Tibial nerve (tissue), 4 donors: ENCODE measurements around the gene ZFYVE28.

Experiments used
- EP300 ChIP-seq, 2 donors: sonication (generic); formaldehyde crosslinking; IDR thresholded peaks; one replicate each; pipeline ENCODE4 v1.6.1; 2017; ENCODE audit warnings: antibody characterized with exemption in 2 of 2, mild to moderate bottlenecking in 1 of 2
- POLR2A ChIP-seq, 2 donors: fragments of 450-650 bp; IDR thresholded peaks; one replicate each; pipeline ENCODE4 v1.6.1; 2017; ENCODE audit warnings: antibody characterized with exemption in 2 of 2, mild to moderate bottlenecking in 2 of 2, moderate library complexity in 2 of 2
- TF ChIP-seq, protein P1 (sequence below), 5 experiments: fragments of 200-600 bp in 3 of 5; fragments of 450-650 bp in 2 of 5; sonication (generic) in 3 of 5; IDR thresholded peaks; one replicate each; pipeline ENCODE4 v1.5.1; 2016 to 2019; ENCODE audit warnings: antibody characterized with exemption in 5 of 5, mild to moderate bottlenecking in 3 of 5, moderate library complexity in 2 of 5

DNA sequence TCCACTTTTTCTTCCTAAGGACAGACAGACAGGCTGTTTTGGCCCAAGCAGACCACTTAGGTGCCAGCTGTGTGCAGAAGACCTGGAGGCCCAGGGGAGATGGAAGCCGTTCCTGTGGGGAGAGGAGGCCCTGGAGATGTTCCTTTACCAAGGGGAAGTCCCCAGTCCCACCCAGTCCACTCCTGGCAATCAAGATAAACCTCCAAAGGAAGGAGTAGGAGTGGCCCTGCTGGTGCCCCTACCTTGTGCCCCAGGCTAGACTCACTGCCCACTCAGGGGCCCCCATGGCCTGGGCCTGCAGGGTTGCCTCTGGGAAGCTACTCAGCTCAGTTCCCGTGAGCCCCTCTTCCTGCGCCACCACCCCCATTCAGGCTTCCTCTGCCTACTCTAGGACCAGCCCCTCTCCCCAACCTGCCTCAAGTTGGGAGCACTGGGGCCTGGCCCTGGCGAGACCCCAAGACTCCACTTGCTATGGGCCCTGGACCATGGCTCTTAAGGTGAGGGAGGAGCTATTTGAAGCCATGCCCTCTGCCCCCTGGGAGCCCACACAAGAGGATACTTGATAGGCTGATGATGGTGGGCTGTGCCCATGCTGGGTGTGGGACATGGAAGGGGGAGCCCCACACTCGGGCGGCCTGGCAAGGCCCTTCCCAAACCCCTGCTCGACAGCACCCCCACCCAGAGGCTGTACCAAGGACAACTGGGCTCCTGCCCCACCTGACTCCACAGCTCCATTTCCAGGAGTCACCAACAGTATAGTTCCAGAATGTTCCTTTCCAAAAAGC lies 25.7 kb upstream of the ZFYVE28 start:
- TF ChIP-seq, protein P1, sequence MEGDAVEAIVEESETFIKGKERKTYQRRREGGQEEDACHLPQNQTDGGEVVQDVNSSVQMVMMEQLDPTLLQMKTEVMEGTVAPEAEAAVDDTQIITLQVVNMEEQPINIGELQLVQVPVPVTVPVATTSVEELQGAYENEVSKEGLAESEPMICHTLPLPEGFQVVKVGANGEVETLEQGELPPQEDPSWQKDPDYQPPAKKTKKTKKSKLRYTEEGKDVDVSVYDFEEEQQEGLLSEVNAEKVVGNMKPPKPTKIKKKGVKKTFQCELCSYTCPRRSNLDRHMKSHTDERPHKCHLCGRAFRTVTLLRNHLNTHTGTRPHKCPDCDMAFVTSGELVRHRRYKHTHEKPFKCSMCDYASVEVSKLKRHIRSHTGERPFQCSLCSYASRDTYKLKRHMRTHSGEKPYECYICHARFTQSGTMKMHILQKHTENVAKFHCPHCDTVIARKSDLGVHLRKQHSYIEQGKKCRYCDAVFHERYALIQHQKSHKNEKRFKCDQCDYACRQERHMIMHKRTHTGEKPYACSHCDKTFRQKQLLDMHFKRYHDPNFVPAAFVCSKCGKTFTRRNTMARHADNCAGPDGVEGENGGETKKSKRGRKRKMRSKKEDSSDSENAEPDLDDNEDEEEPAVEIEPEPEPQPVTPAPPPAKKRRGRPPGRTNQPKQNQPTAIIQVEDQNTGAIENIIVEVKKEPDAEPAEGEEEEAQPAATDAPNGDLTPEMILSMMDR (IDR thresholded peaks at IDR 0.05), result no peak
- TF ChIP-seq POLR2A (IDR thresholded peaks at IDR 0.05) (no peak), EP300 (IDR thresholded peaks at IDR 0.05) (no peak)
